Sigmoid colon (tissue), 7 donors: ENCODE results near the gene TNIP2. TPM values are rescaled to one million over a fixed set of nuclear protein-coding genes. Genes with fewer than 3 reads are reported as not detected.
A peak's percentile ranks its signal among the peaks of the same experiment; 100 is the strongest.

Experiments
- DNase-seq: peaks from one replicate; pipeline ENCODE4 v3.0.0-alpha.2; 2019
- H3K27ac ChIP-seq, 4 donors: fragments of 200-600 bp; sonication (generic); one replicate each; pipeline ENCODE4 v1.5.1; 2016 to 2019; ENCODE audit warnings: mild to moderate bottlenecking in 1 of 4
- H3K27me3 ChIP-seq, 3 donors: fragments of 200-600 bp; sonication (generic); one replicate each; pipeline ENCODE4 v1.5.1; 2019; ENCODE audit warnings: mild to moderate bottlenecking in 1 of 3
- H3K36me3 ChIP-seq, 4 donors: fragments of 200-600 bp; sonication (generic); one replicate each; pipeline ENCODE4 v1.5.1; 2016 to 2019
- H3K4me1 ChIP-seq, 4 donors: fragments of 200-600 bp; sonication (generic); one replicate each; pipeline ENCODE4 v1.5.1; 2017 to 2019
- H3K4me3 ChIP-seq, 4 donors: fragments of 200-600 bp; sonication (generic); one replicate each; pipeline ENCODE4 v1.5.1; 2017 to 2019; ENCODE audit warnings: mild to moderate bottlenecking in 2 of 4, moderate library complexity in 1 of 4
- H3K9me3 ChIP-seq, 4 donors: fragments of 200-600 bp in 3 of 4; sonication (generic) in 3 of 4; one replicate each; pipeline versions ENCODE4 v1.5.1 to v1.6.1; 2013 to 2019
- CTCF ChIP-seq, 4 experiments: fragments of 450-650 bp in 3 of 4; fragments of 200-600 bp in 1 of 4; IDR thresholded peaks; one replicate each; pipeline ENCODE4 v1.5.1; 2016 to 2019; ENCODE audit warnings: antibody characterized with exemption in 4 of 4, mild to moderate bottlenecking in 3 of 4, moderate library complexity in 2 of 4
- EP300 ChIP-seq, 4 donors: sonication (generic); formaldehyde crosslinking; IDR thresholded peaks; one replicate each; pipeline ENCODE4 v1.6.1; 2017; ENCODE audit warnings: antibody characterized with exemption in 4 of 4
- POLR2A ChIP-seq, 2 donors: fragments of 450-650 bp; IDR thresholded peaks; one replicate each; pipeline ENCODE4 v1.6.1; 2016; ENCODE audit warnings: antibody characterized with exemption in 2 of 2, mild to moderate bottlenecking in 2 of 2, moderate library complexity in 2 of 2
- POLR2AphosphoS5 ChIP-seq, 4 donors: sonication (generic); formaldehyde crosslinking; IDR thresholded peaks; one replicate each; pipeline ENCODE4 v1.6.1; 2017; ENCODE audit warnings: antibody characterized with exemption in 4 of 4
- WGBS, 2 donors: extraction: QIAGEN DNeasy Blood & Tissue Kit; methylation state at CpG; one replicate each; pipeline ENCODE4 v1.1.7; 2013; 5-methylcytosine and 5-hydroxymethylcytosine counted together
- intact Hi-C: fragments of 100-400 bp; cut with DNase I; formaldehyde crosslinking; loops from one replicate; pipeline ENCODE4 v1.15.1; 2023
- polyA plus RNA-seq, 3 donors: library from polyadenylated mRNA; stranded (reverse); fragments of 200-250 nt; gene quantifications; one replicate each; pipeline ENCODE4 v1.2.3, GENCODE V29; 2013
- total RNA-seq, 4 donors: library from RNA; depleted of rRNA; stranded (reverse); fragments of >200 nt; gene quantifications; one replicate each; pipeline ENCODE4 v1.1.0, GENCODE V29; 2016
- donor health status: healthy with polysubstance abuse.
- donor health status: Bipolar disorder and iron deficiency.
- donor health status: healthy.

TNIP2 gene
- total and polyA plus RNA-seq, 7 donors = 51.7 to 68.8 (median 65.0) TPM

GRCh38 chr4:2787230-2788100 is 31.3 kb upstream of the TNIP2 start:
- peak; percentile 78 for DNase-seq
- 58 to 78% methylated on average over 18 of the region's 18 CpGs for WGBS, 2 donors

GRCh38 chr4:2786794-2787229 is 30.7 kb upstream of the TNIP2 start:
- Histone ChIP-seq H3K4me3 (no peak overlapping the region), H3K9me3 (no peaks in the 10 kb centered on the region), H3K4me1 (peaks cover 0 to 10% (median 3%) of the 10 kb centered on the region in 4 donors), H3K27ac (peak overlapping the region in 1 of 4 donors; percentile 5), H3K36me3 (no peaks in the 10 kb centered on the region), H3K27me3 (no peaks in the 10 kb centered on the region)
- TF ChIP-seq POLR2A (IDR thresholded peaks at IDR 0.05) = no peak
- TF ChIP-seq EP300 (IDR thresholded peaks at IDR 0.05) = no peak
- TF ChIP-seq CTCF (IDR thresholded peaks at IDR 0.05) = no peak
- TF ChIP-seq POLR2AphosphoS5 (IDR thresholded peaks at IDR 0.05) = no peak
- WGBS, 2 donors = 76 to 90% methylated on average over 9 of the region's 9 CpGs
- intact Hi-C loops = no loop called here
- no peak for DNase-seq

More at GRCh38 chr4:2787230-2788100, 31.3 kb upstream of the TNIP2 start:
- H3K4me1 ChIP-seq = peaks cover 0 to 10% (median 5%) of the 10 kb centered on the region in 4 donors
- TF ChIP-seq CTCF (IDR thresholded peaks at IDR 0.05) (no peak), EP300 (IDR thresholded peaks at IDR 0.05) (peak in 1 of 4 donors; percentile 17), POLR2AphosphoS5 (IDR thresholded peaks at IDR 0.05) (no peak), POLR2A (IDR thresholded peaks at IDR 0.05) (no peak)
- H3K36me3 ChIP-seq = no peaks in the 10 kb centered on the region
- no peaks in the 10 kb centered on the region for H3K27me3 ChIP-seq
- H3K4me3 ChIP-seq = no peak overlapping the region
- peak overlapping the region; percentile 20 to 57 (median 42) for H3K27ac ChIP-seq
- H3K9me3 ChIP-seq = no peaks in the 10 kb centered on the region
- intact Hi-C loops = no loop called here

- H3K4me1 ChIP-seq = peaks cover 0 to 10% (median 3%) of the 10 kb centered on the region in 4 donors
- no peaks in the 10 kb centered on the region for H3K36me3 ChIP-seq
- H3K4me3 ChIP-seq = no peak overlapping the region
- H3K9me3 ChIP-seq = no peaks in the 10 kb centered on the region
- TF ChIP-seq CTCF (IDR thresholded peaks at IDR 0.05) = no peak
- TF ChIP-seq EP300 (IDR thresholded peaks at IDR 0.05) = no peak
- no peak for TF ChIP-seq POLR2A (IDR thresholded peaks at IDR 0.05)
- TF ChIP-seq POLR2AphosphoS5 (IDR thresholded peaks at IDR 0.05) = no peak
- H3K27ac ChIP-seq = no peak overlapping the region
- intact Hi-C loops = no loop called here
- H3K27me3 ChIP-seq = no peaks in the 10 kb centered on the region
- WGBS, 2 donors = 69 to 88% methylated on average over 7 of the region's 7 CpGs
- peak; percentile 56 for DNase-seq
Measured at GRCh38 chr4:2786152-2786671, 30.1 kb upstream of the TNIP2 start.

- DNase-seq = peak; percentile 50
- H3K27ac ChIP-seq = no peak overlapping the region
- TF ChIP-seq EP300 (IDR thresholded peaks at IDR 0.05) = no peak
- no peak for TF ChIP-seq CTCF (IDR thresholded peaks at IDR 0.05)
- TF ChIP-seq POLR2AphosphoS5 (IDR thresholded peaks at IDR 0.05) = no peak
- no peak for TF ChIP-seq POLR2A (IDR thresholded peaks at IDR 0.05)
- no peaks in the 10 kb centered on the region for H3K36me3 ChIP-seq
- no peak overlapping the region for H3K4me3 ChIP-seq
- 47 to 50% methylated on average over 4 of the region's 4 CpGs for WGBS, 2 donors
- no peaks in the 10 kb centered on the region for H3K9me3 ChIP-seq
- no peaks in the 10 kb centered on the region for H3K27me3 ChIP-seq
- intact Hi-C loops = no loop called here
- H3K4me1 ChIP-seq = peaks cover 0 to 10% (median 3%) of the 10 kb centered on the region in 4 donors
Measured at GRCh38 chr4:2785613-2786012, 29.5 kb upstream of the TNIP2 start.
